ENCODE measurements around the gene LARGE2.

Gene LARGE2

DNA sequence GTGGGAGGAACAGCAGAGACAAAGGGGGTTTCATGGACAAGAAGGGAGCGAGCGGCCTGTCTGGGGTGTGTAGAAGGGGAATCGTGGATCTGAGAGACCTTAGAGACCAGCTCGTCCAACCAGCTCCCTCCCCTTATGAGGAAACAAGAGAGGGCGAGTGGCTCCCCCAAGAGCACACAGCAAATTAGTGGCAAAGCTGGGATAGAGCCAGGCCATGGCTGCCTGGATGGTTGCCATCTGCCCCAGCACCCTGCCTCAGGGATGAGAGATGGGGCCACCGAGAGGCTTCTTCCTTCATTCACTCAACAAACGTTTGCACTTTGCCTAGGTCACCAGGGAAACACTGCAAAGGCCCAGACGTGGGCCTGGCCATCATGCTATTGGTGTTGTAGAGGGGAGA lies 32.9 kb upstream of the LARGE2 start:
- TF ChIP-seq FOXP2 (optimal IDR thresholded peaks at IDR 0.05; ENCODE audit: borderline replicate concordance, extremely low read depth, extremely low read length, insufficient read depth) = no peak
- TF ChIP-seq, protein P1, sequence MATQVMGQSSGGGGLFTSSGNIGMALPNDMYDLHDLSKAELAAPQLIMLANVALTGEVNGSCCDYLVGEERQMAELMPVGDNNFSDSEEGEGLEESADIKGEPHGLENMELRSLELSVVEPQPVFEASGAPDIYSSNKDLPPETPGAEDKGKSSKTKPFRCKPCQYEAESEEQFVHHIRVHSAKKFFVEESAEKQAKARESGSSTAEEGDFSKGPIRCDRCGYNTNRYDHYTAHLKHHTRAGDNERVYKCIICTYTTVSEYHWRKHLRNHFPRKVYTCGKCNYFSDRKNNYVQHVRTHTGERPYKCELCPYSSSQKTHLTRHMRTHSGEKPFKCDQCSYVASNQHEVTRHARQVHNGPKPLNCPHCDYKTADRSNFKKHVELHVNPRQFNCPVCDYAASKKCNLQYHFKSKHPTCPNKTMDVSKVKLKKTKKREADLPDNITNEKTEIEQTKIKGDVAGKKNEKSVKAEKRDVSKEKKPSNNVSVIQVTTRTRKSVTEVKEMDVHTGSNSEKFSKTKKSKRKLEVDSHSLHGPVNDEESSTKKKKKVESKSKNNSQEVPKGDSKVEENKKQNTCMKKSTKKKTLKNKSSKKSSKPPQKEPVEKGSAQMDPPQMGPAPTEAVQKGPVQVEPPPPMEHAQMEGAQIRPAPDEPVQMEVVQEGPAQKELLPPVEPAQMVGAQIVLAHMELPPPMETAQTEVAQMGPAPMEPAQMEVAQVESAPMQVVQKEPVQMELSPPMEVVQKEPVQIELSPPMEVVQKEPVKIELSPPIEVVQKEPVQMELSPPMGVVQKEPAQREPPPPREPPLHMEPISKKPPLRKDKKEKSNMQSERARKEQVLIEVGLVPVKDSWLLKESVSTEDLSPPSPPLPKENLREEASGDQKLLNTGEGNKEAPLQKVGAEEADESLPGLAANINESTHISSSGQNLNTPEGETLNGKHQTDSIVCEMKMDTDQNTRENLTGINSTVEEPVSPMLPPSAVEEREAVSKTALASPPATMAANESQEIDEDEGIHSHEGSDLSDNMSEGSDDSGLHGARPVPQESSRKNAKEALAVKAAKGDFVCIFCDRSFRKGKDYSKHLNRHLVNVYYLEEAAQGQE (IDR thresholded peaks at IDR 0.05; ENCODE audit: insufficient read depth in 1 of 2, low read depth in 2 of 2, low read length in 2 of 2) = no peak
- no peak for TF ChIP-seq POLR2AphosphoS5 (IDR thresholded peaks at IDR 0.05; ENCODE audit: low read depth, low read length)
- no peak for TF ChIP-seq SIN3A (IDR thresholded peaks at IDR 0.05; ENCODE audit: borderline replicate concordance, insufficient read depth, low read length)
- no peak for TF ChIP-seq TAF1 (IDR thresholded peaks at IDR 0.05; ENCODE audit: borderline replicate concordance, insufficient read depth, low read length)

- TF ChIP-seq POLR2AphosphoS5 (IDR thresholded peaks at IDR 0.05; ENCODE audit: low read depth, low read length) (no peak), SIN3A (IDR thresholded peaks at IDR 0.05; ENCODE audit: borderline replicate concordance, insufficient read depth, low read length) (no peak), FOXP2 (optimal IDR thresholded peaks at IDR 0.05; ENCODE audit: borderline replicate concordance, extremely low read depth, extremely low read length, insufficient read depth) (no peak), TAF1 (IDR thresholded peaks at IDR 0.05; ENCODE audit: borderline replicate concordance, insufficient read depth, low read length) (no peak)
- TF ChIP-seq, protein P1 (IDR thresholded peaks at IDR 0.05; ENCODE audit: insufficient read depth in 1 of 2, low read depth in 2 of 2, low read length in 2 of 2) = no peak
Measured at GRCh38 chr11:45889966-45890365, 32.5 kb upstream of the LARGE2 start.

DNA sequence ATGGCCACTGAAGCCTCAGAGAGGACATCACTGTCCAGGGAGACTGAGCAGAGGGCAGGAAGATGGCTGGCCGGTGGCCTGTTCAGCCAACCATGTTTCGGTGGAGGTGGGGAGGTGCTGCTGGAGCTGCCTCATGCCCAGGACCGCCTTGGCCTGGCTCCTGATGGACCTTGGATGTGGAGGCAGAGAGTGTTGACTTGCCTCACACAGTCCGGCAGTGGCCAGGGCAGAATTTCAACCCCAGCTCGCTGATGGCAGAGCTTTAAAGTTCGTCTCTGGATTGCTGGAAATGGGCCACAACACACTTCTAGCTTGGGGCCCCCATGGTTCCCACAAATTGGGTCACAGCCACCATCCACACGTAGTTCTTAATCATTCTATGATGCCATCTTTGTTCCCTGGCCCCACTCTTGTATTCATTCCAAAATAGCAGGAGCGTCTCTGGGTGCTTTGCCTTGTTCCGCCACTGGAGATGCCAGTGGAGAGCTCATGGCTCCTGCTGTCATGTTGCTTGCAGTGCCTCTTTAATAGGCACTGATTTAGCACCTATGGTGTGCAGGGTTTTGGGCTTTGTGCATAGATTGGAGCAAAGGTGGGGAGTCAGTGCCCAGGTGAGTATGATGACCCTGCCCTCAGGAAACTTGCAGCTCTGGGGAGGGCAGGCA lies 31.4 kb upstream of the LARGE2 start:
- TF ChIP-seq TAF1 (IDR thresholded peaks at IDR 0.05; ENCODE audit: borderline replicate concordance, insufficient read depth, low read length) (no peak), SIN3A (IDR thresholded peaks at IDR 0.05; ENCODE audit: borderline replicate concordance, insufficient read depth, low read length) (no peak), POLR2AphosphoS5 (IDR thresholded peaks at IDR 0.05; ENCODE audit: low read depth, low read length) (no peak), FOXP2 (optimal IDR thresholded peaks at IDR 0.05; ENCODE audit: borderline replicate concordance, extremely low read depth, extremely low read length, insufficient read depth) (no peak)
- TF ChIP-seq, protein P1 (IDR thresholded peaks at IDR 0.05; ENCODE audit: insufficient read depth in 1 of 2, low read depth in 2 of 2, low read length in 2 of 2) = no peak

DNA sequence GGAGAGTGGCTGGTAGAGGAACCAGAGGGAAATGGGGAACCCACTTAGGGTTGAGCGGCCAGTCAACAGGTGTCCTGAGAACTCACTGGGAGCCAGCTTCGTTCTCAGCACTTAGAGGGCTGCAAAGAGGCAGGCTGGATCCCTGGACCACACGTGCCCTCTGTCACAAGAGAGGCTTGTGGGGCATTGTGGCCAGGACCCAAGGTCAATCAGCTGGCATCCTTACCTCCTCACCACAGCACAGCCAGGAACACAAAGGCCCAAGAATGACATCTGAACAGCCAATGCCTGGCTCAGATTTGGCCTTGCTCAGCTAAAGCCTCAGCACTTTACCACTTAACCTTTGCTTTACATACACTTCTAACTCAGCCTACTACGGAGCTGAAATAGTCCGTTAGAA lies 29.6 kb upstream of the LARGE2 start:
- TF ChIP-seq SIN3A (IDR thresholded peaks at IDR 0.05; ENCODE audit: borderline replicate concordance, insufficient read depth, low read length) = no peak
- no peak for TF ChIP-seq TAF1 (IDR thresholded peaks at IDR 0.05; ENCODE audit: borderline replicate concordance, insufficient read depth, low read length)
- TF ChIP-seq, protein P1 (IDR thresholded peaks at IDR 0.05; ENCODE audit: insufficient read depth in 1 of 2, low read depth in 2 of 2, low read length in 2 of 2) = no peak
- no peak for TF ChIP-seq FOXP2 (optimal IDR thresholded peaks at IDR 0.05; ENCODE audit: borderline replicate concordance, extremely low read depth, extremely low read length, insufficient read depth)
- TF ChIP-seq POLR2AphosphoS5 (IDR thresholded peaks at IDR 0.05; ENCODE audit: low read depth, low read length) = no peak

All from PFSK-1 (cell line).